ENCODE data around the gene PCDHGA5. TPM values are rescaled to one million over a fixed set of nuclear protein-coding genes. Genes with fewer than 3 reads are reported as not detected.

The PCDHGA5 gene
- total RNA-seq, 4 donors from 2014 or later = 2.5 to 4.1 (median 3.4) TPM; not detected in 1

GRCh38 chr5:141349917-141350619, 13.9 kb upstream of the PCDHGA5 start, which contains the start of gene PCDHGB1:
TSS of gene PCDHGB1 (plus strand) at chr5:141350099. CDS start at chr5:141350261, 162 bp downstream.
- DNase-seq = peak; percentile 20
- intact Hi-C loops (cut with DNase I; ENCODE audit: low total_unique reads) = no loop called here
- TF ChIP-seq POLR2AphosphoS5 (IDR thresholded peaks at IDR 0.05) (no peak), CTCF (IDR thresholded peaks at IDR 0.05) (peak in 2 of 5 experiments; percentile 15 to 41)

GRCh38 chr5:141351591-141351990, 12.4 kb upstream of the PCDHGA5 start:
- no peak overlapping the region for H3K27ac ChIP-seq
- in situ Hi-C loops (cut with MboI; ENCODE audit: low pct_ligation_motif_present in 1 of 4, low pct_unique_long_range_greater_than_20kb in 1 of 4, low sequenced_read_pairs in 3 of 4) (loop anchor here in 1 of 4 donors (25.0 kb wide), 1 partner anchor 211 kb away; no protein-coding TSS in a partner anchor), intact Hi-C loops (cut with DNase I; ENCODE audit: low total_unique reads) (no loop called here)
- WGBS, 2 donors (ENCODE audit: low coverage in 1 of 2) = 87% methylated on average over 35 of the region's 36 CpGs; no CpG with 5 or more reads in 1 of the 2 donors
- peaks cover 15% of the 10 kb centered on the region for H3K27me3 ChIP-seq
- H3K36me3 ChIP-seq = no peaks in the 10 kb centered on the region
- no peak for DNase-seq
- no peak overlapping the region for H3K4me3 ChIP-seq
- no peaks in the 10 kb centered on the region for H3K4me1 ChIP-seq
- peaks cover 22 to 65% of the 10 kb centered on the region in 2 donors for H3K9me3 ChIP-seq
- TF ChIP-seq EP300 (IDR thresholded peaks at IDR 0.05; ENCODE audit: low read depth) = no peak
- no peak for TF ChIP-seq POLR2A (IDR thresholded peaks at IDR 0.05)
- no peak for TF ChIP-seq CTCF (IDR thresholded peaks at IDR 0.05)
- TF ChIP-seq POLR2AphosphoS5 (IDR thresholded peaks at IDR 0.05) = no peak

More at GRCh38 chr5:141349917-141350619, 13.9 kb upstream of the PCDHGA5 start, which contains the start of gene PCDHGB1:
- Histone ChIP-seq H3K27ac (no peak within 1 kb of the TSS), H3K9me3 (peaks cover 18 to 57% of the 10 kb centered on the region in 2 donors), H3K4me3 (peak within 1 kb of the TSS in 1 of 4 donors; percentile 33), H3K4me1 (no peaks in the 10 kb centered on the region), H3K36me3 (no peaks in the 10 kb centered on the region), H3K27me3 (peaks cover 15% of the 10 kb centered on the region)
- in situ Hi-C loops (cut with MboI; ENCODE audit: low pct_ligation_motif_present in 1 of 4, low pct_unique_long_range_greater_than_20kb in 1 of 4, low sequenced_read_pairs in 3 of 4) = loop anchor here in 1 of 4 donors (25.0 kb wide), 1 partner anchor 212 kb away; no protein-coding TSS in a partner anchor
- WGBS, 2 donors (ENCODE audit: low coverage in 1 of 2) = 40 to 53% methylated on average over 16 to 29 of the region's 29 CpGs

- no peak for DNase-seq
- 26 to 44% methylated on average over 2 to 29 of the region's 29 CpGs for WGBS, 2 donors (ENCODE audit: low coverage in 1 of 2)
Observed at GRCh38 chr5:141354900-141355469, 9.0 kb upstream of the PCDHGA5 start, which contains the start of gene PCDHGA4. TSS of gene PCDHGA4 (plus strand) at chr5:141355021. CDS start at chr5:141355108, 87 bp downstream.

More at GRCh38 chr5:141354900-141355469, 9.0 kb upstream of the PCDHGA5 start, which contains the start of gene PCDHGA4:
- intact Hi-C loops (cut with DNase I; ENCODE audit: low total_unique reads) = no loop called here
- TF ChIP-seq EP300 (IDR thresholded peaks at IDR 0.05; ENCODE audit: low read depth) (no peak), CTCF (IDR thresholded peaks at IDR 0.05) (peak in 3 of 5 experiments; percentile 16 to 27 (median 23)), POLR2AphosphoS5 (IDR thresholded peaks at IDR 0.05) (no peak)
- H3K4me3 ChIP-seq = peak within 1 kb of the TSS in 1 of 4 donors; percentile 29
- no peak within 1 kb of the TSS for H3K27ac ChIP-seq
- H3K9me3 ChIP-seq = peaks cover 40 to 76% of the 10 kb centered on the region in 2 donors
- H3K27me3 ChIP-seq = peaks cover 15% of the 10 kb centered on the region
- no peaks in the 10 kb centered on the region for H3K36me3 ChIP-seq
- H3K4me1 ChIP-seq = no peaks in the 10 kb centered on the region
- in situ Hi-C loops (cut with MboI; ENCODE audit: low pct_ligation_motif_present in 1 of 4, low pct_unique_long_range_greater_than_20kb in 1 of 4, low sequenced_read_pairs in 3 of 4) = loop anchor here in 1 of 4 donors (25.0 kb wide), 1 partner anchor 207 kb away; no protein-coding TSS in a partner anchor

Data from transverse colon (tissue), 4 donors.